ENCODE measurements around the gene RANGRF.

RANGRF gene

DNA sequence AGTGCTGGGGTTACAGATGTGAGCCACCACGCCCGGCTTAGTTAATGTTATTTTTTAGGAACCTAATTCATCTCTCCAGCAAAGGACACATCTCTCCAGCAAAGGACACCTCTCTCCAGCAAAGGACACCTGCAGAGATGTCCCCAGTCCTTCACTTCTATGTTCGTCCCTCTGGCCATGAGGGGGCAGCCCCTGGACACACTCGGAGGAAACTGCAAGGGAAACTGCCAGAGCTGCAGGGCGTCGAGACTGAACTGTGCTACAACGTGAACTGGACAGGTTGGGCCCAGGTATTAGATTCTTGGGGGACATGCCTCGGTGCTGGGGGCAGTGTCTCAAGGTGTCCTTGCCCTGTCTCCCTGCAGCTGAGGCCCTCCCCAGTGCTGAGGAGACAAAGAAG is 34.7 kb upstream of the RANGRF start:
- peak; percentile 41 for DNase-seq (ENCODE audit: low read depth)
- H3K4me3 ChIP-seq (ENCODE audit: low read depth, low read length) = no peak overlapping the region
- TF ChIP-seq, protein P1, sequence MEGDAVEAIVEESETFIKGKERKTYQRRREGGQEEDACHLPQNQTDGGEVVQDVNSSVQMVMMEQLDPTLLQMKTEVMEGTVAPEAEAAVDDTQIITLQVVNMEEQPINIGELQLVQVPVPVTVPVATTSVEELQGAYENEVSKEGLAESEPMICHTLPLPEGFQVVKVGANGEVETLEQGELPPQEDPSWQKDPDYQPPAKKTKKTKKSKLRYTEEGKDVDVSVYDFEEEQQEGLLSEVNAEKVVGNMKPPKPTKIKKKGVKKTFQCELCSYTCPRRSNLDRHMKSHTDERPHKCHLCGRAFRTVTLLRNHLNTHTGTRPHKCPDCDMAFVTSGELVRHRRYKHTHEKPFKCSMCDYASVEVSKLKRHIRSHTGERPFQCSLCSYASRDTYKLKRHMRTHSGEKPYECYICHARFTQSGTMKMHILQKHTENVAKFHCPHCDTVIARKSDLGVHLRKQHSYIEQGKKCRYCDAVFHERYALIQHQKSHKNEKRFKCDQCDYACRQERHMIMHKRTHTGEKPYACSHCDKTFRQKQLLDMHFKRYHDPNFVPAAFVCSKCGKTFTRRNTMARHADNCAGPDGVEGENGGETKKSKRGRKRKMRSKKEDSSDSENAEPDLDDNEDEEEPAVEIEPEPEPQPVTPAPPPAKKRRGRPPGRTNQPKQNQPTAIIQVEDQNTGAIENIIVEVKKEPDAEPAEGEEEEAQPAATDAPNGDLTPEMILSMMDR (conservative IDR thresholded peaks at IDR 0.05; ENCODE audit: low read depth, low read length) = peak; percentile 61

GRCh38 chr17:8254881-8255280 is 33.6 kb upstream of the RANGRF start:
- TF ChIP-seq, protein P1 (conservative IDR thresholded peaks at IDR 0.05; ENCODE audit: low read depth, low read length) = no peak
- no peak for DNase-seq (ENCODE audit: low read depth)
- no peak overlapping the region for H3K4me3 ChIP-seq (ENCODE audit: low read depth, low read length)

DNA sequence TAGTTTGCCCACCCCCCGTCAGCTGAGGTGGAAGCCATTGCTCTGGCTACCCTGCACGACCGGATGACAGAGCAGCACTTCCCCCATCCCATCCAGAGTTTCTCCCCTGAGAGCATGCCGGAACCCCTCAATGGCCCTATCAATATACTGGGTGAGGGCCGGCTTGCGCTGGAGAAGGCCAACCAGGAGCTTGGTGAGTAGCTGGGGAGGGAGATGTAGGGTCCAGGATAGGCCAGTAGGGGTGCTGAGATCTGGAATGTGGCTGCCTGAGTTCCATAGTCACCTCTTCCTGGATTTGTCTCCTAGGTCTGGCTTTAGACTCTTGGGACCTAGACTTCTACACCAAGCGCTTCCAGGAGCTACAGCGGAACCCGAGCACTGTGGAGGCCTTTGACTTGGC is 33.0 kb upstream of the RANGRF start:
- DNase-seq (ENCODE audit: low read depth) = peak; percentile 10
- H3K4me3 ChIP-seq (ENCODE audit: low read depth, low read length) = no peak overlapping the region
- TF ChIP-seq, protein P1 (conservative IDR thresholded peaks at IDR 0.05; ENCODE audit: low read depth, low read length) = peak; percentile 28

DNA sequence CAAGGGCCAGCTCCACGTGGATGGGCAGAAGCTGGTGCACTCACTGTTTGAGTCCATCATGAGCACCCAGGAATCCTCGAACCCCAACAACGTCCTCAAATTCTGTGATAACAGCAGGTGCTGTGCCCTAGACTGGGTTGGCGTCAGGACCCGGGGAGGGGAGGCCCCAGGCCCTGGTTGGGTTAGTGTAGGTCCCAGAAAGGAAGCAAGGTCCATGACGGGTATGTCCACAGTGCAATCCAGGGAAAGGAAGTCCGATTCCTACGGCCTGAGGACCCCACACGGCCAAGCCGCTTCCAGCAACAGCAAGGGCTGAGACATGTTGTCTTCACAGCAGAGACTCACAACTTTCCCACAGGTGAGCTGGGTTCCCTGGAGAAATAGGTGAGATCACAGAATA is 32.2 kb upstream of the RANGRF start:
- TF ChIP-seq, protein P1 (conservative IDR thresholded peaks at IDR 0.05; ENCODE audit: low read depth, low read length) = no peak
- H3K4me3 ChIP-seq (ENCODE audit: low read depth, low read length) = no peak overlapping the region
- no peak for DNase-seq (ENCODE audit: low read depth)

GRCh38 chr17:8256691-8257090 is 31.8 kb upstream of the RANGRF start:
- no peak overlapping the region for H3K4me3 ChIP-seq (ENCODE audit: low read depth, low read length)
- no peak for DNase-seq (ENCODE audit: low read depth)
- TF ChIP-seq, protein P1 (conservative IDR thresholded peaks at IDR 0.05; ENCODE audit: low read depth, low read length) = no peak

- H3K4me3 ChIP-seq (ENCODE audit: low read depth, low read length) = no peak overlapping the region
- no peak for DNase-seq (ENCODE audit: low read depth)
- TF ChIP-seq, protein P1 (conservative IDR thresholded peaks at IDR 0.05; ENCODE audit: low read depth, low read length) = no peak
Observed at GRCh38 chr17:8257801-8258200, 30.7 kb upstream of the RANGRF start.

DNA sequence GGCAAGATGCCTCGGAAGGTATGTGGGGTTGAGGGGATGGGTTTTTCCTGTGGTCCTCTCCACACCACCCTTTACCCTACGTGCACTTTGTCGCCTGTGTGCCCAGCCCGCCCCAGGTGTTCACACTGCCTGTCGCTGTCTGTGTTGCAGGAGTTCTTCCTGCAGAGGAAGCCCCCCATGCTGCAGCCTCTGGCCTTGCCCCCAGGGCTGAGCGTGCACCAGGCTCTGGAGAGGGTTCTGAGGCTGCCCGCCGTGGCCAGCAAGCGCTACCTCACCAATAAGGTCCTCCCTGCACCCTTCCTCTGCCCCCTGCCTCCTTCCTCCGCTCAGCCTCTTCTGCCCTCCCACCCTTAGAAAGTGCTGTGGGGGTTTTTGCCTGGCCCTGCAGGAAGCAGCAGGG is 24.1 kb upstream of the RANGRF start:
- no peak for DNase-seq (ENCODE audit: low read depth)
- no peak overlapping the region for H3K4me3 ChIP-seq (ENCODE audit: low read depth, low read length)
- TF ChIP-seq, protein P1 (conservative IDR thresholded peaks at IDR 0.05; ENCODE audit: low read depth, low read length) = no peak
